H1 (cell line): Measurements from ENCODE around the gene STK32C. TPM values are rescaled to one million over a fixed set of nuclear protein-coding genes. Genes with fewer than 3 reads are reported as not detected.

ENCODE experiments used
- CTCF ChIA-PET: fragments of 300-600 bp; sonication (Branson Sonifier 250); formaldehyde crosslinking; loops from one replicate; lab custom pipeline; 2021; ENCODE audit not compliant: partially characterized antibody; lab: Charles Lee
- POLR2A ChIA-PET: fragments of 300-600 bp; sonication (Branson Sonifier 250); formaldehyde crosslinking; loops from one replicate; lab custom pipeline; 2021; ENCODE audit warnings: inconsistent platforms; ENCODE audit not compliant: partially characterized antibody; lab: Charles Lee
- DNase-seq, 2 experiments: peaks; one replicate each; pipeline versions ENCODE4 v3.0.0 to v3.0.0-alpha.2; 2010 to 2022; ENCODE audit warnings: low spot score in 2 of 2, low read depth in 1 of 2, mixed read lengths in 1 of 2
- FAIRE-seq: peaks from 2 replicates; lab custom pipeline; 2011; peaks lifted over from hg19 to GRCh38; lab: Jason Lieb, UNC
- H2AFZ ChIP-seq: 2 replicates; pipeline ENCODE4 v1.8.1; 2012; ENCODE audit warnings: low read length, inconsistent platforms
- H2AK5ac ChIP-seq: 2 replicates; pipeline ENCODE4 v1.6.1; 2013; ENCODE audit warnings: low read depth, low read length
- H2BK120ac ChIP-seq: replicated peaks from 2 replicates; pipeline ENCODE3; 2013; ENCODE audit warnings: low read depth, low read length, inconsistent platforms
- H2BK12ac ChIP-seq: 2 replicates; pipeline ENCODE4 v1.6.1; 2013; ENCODE audit warnings: low read depth, low read length
- H2BK15ac ChIP-seq: 2 replicates; pipeline ENCODE4 v1.6.1; 2013; ENCODE audit warnings: low read length
- H2BK20ac ChIP-seq: 2 replicates; pipeline ENCODE4 v1.6.1; 2013; ENCODE audit warnings: low read length
- H2BK5ac ChIP-seq: 2 replicates; pipeline ENCODE4 v1.6.1; 2013; ENCODE audit warnings: low read depth, low read length
- H3K14ac ChIP-seq: 2 replicates; pipeline ENCODE4 v1.6.1; 2013; ENCODE audit warnings: inconsistent platforms; ENCODE audit not compliant: insufficient read length
- H3K18ac ChIP-seq: 2 replicates; pipeline ENCODE4 v1.6.1; 2013; ENCODE audit warnings: low read length; ENCODE audit errors: extremely low read depth
- H3K23ac ChIP-seq: 2 replicates; pipeline ENCODE4 v1.6.1; 2013; ENCODE audit warnings: inconsistent platforms; ENCODE audit not compliant: insufficient read length
- H3K23me2 ChIP-seq: 2 replicates; pipeline ENCODE4 v1.6.1; 2013; ENCODE audit warnings: low read depth, low read length
- H3K27ac ChIP-seq: 2 replicates; pipeline ENCODE4 v1.6.1; 2011; ENCODE audit warnings: low read depth, low read length, inconsistent platforms
- H3K27me3 ChIP-seq, 4 experiments: replicated peaks in 1 of 4; 1 replicate in 1 of 4; 2 replicates in 3 of 4; pipeline versions ENCODE4 v1.6.1 to v1.8.1; 2011 to 2013; ENCODE audit warnings: low read length in 3 of 4, mild to moderate bottlenecking in 3 of 4, inconsistent platforms in 2 of 4, mixed read lengths in 2 of 4, moderate library complexity in 1 of 4; ENCODE audit not compliant: control insufficient read depth in 3 of 4, insufficient read depth in 3 of 4; ENCODE audit errors: extremely low read depth in 1 of 4
- H3K36me3 ChIP-seq, 4 experiments: 2 replicates each; pipeline versions ENCODE4 v1.6.1 to v1.8.1; 2011 to 2013; ENCODE audit warnings: mild to moderate bottlenecking in 4 of 4, low read length in 3 of 4, moderate library complexity in 2 of 4, control low read depth in 1 of 4, inconsistent platforms in 1 of 4; ENCODE audit not compliant: insufficient read depth in 4 of 4, control insufficient read depth in 2 of 4
- H3K4ac ChIP-seq: replicated peaks from 2 replicates; pipeline ENCODE3; 2013; ENCODE audit warnings: low read length, low read depth, mixed read lengths, inconsistent platforms; ENCODE audit not compliant: insufficient read length
- H3K4me1 ChIP-seq, 4 experiments: replicated peaks in 1 of 4; 1 replicate in 1 of 4; 2 replicates in 3 of 4; pipeline versions ENCODE4 v1.6.1 to v1.8.1; 2011 to 2013; ENCODE audit warnings: low read length in 3 of 4, inconsistent platforms in 2 of 4, mixed read lengths in 1 of 4; ENCODE audit not compliant: insufficient read depth in 4 of 4, control insufficient read depth in 3 of 4
- H3K4me2 ChIP-seq, 2 experiments: 2 replicates each; pipeline versions ENCODE4 v1.6.1 to v1.8.1; 2011 to 2013; ENCODE audit warnings: low read depth in 2 of 2, low read length in 2 of 2, control low read depth in 1 of 2, inconsistent platforms in 1 of 2, mild to moderate bottlenecking in 1 of 2; ENCODE audit not compliant: insufficient read depth in 1 of 2
- H3K4me3 ChIP-seq, 4 experiments: fragments of 200-600, 300-600 bp in 1 of 4; sonication (generic), shearing (Covaris generic), sonication (Bioruptor Twin) in 1 of 4; 2 replicates each; pipeline versions ENCODE4 v1.5.1 to v1.8.1; 2011 to 2016; ENCODE audit warnings: low read length in 4 of 4, low read depth in 3 of 4, control low read depth in 2 of 4, inconsistent platforms in 2 of 4, mild to moderate bottlenecking in 2 of 4, mixed read lengths in 1 of 4, moderate library complexity in 1 of 4; ENCODE audit not compliant: insufficient read depth in 2 of 4; ENCODE audit errors: extremely low read depth in 1 of 4
- H3K56ac ChIP-seq: replicated peaks from 2 replicates; pipeline ENCODE3; 2013; ENCODE audit warnings: low read depth, mild to moderate bottlenecking, mixed read lengths, low read length, inconsistent platforms; ENCODE audit not compliant: insufficient read length
- H3K79me1 ChIP-seq: 2 replicates; pipeline ENCODE4 v1.6.1; 2013; ENCODE audit warnings: low read depth, low read length, control low read depth
- H3K79me2 ChIP-seq, 2 experiments: 2 replicates each; pipeline versions ENCODE4 v1.6.1 to v1.8.1; 2012 to 2013; ENCODE audit warnings: low read length in 2 of 2, mild to moderate bottlenecking in 2 of 2, inconsistent platforms in 1 of 2; ENCODE audit not compliant: insufficient read depth in 2 of 2, control insufficient read depth in 1 of 2
- H3K9ac ChIP-seq, 4 experiments: replicated peaks in 1 of 4; 1 replicate in 1 of 4; 2 replicates in 3 of 4; pipeline versions ENCODE4 v1.6.1 to v1.8.1; 2011 to 2013; ENCODE audit warnings: low read depth in 3 of 4, low read length in 3 of 4, control low read depth in 2 of 4, mild to moderate bottlenecking in 2 of 4, moderate library complexity in 2 of 4, inconsistent platforms in 1 of 4; ENCODE audit errors: extremely low read depth in 1 of 4
- H3K9me3 ChIP-seq, 2 experiments: 2 replicates each; pipeline versions ENCODE4 v1.6.1 to v1.8.1; 2012 to 2013; ENCODE audit warnings: mild to moderate bottlenecking in 2 of 2, moderate library complexity in 2 of 2, control low read depth in 1 of 2, inconsistent platforms in 1 of 2, low read depth in 1 of 2, low read length in 1 of 2, mixed read lengths in 1 of 2; ENCODE audit not compliant: insufficient read depth in 2 of 2
- H4K20me1 ChIP-seq, 2 experiments: replicated peaks in 1 of 2; 2 replicates each; pipeline versions ENCODE3 to v1.8.1; 2011 to 2013; ENCODE audit warnings: inconsistent platforms in 2 of 2, low read length in 2 of 2, mild to moderate bottlenecking in 1 of 2; ENCODE audit not compliant: insufficient read depth in 2 of 2, control insufficient read depth in 1 of 2
- H4K5ac ChIP-seq: 2 replicates; pipeline ENCODE4 v1.6.1; 2013; ENCODE audit warnings: low read length, low read depth, mixed read lengths, inconsistent platforms; ENCODE audit not compliant: insufficient read length
- H4K8ac ChIP-seq: 2 replicates; pipeline ENCODE4 v1.8.0; 2013; ENCODE audit warnings: mild to moderate bottlenecking, moderate library complexity, low read length, inconsistent platforms; ENCODE audit not compliant: insufficient read depth; ENCODE audit errors: extremely low read depth
- H4K91ac ChIP-seq: replicated peaks from 2 replicates; pipeline ENCODE3; 2013; ENCODE audit warnings: low read length, mixed read lengths, inconsistent platforms; ENCODE audit not compliant: insufficient read length
- CTCF ChIP-seq, 3 experiments: IDR thresholded peaks; 1 replicate in 2 of 3; 2 replicates in 1 of 3; pipeline versions ENCODE4 v1.5.1 to v1.6.1; 2011; ENCODE audit warnings: low read length in 3 of 3, mild to moderate bottlenecking in 3 of 3, inconsistent platforms in 2 of 3, low read depth in 1 of 3, moderate library complexity in 1 of 3; ENCODE audit not compliant: insufficient read depth in 1 of 3; ENCODE audit errors: control extremely low read depth in 1 of 3
- TEAD4 ChIP-seq: IDR thresholded peaks from 2 replicates; pipeline ENCODE4 v1.6.1; 2012; ENCODE audit warnings: low read depth, low read length, inconsistent platforms, mixed read lengths
- WGBS, 2 experiments: shearing (Covaris generic) in 1 of 2; methylation state at CpG; one replicate each; pipeline versions ENCODE4 v1.1.6 to v1.1.7; 2013 to 2015; ENCODE audit warnings: low lambda C conversion rate in 2 of 2, mixed read lengths in 2 of 2, inconsistent platforms in 1 of 2, low coverage in 1 of 2, missing lambda C conversion rate in 1 of 2; ENCODE audit not compliant: insufficient replicate concordance in 2 of 2, insufficient coverage in 1 of 2, insufficient read length in 1 of 2; ENCODE audit errors: extremely low coverage in 1 of 2, missing lambda C conversion rate in 1 of 2; 5-methylcytosine and 5-hydroxymethylcytosine counted together
- polyA plus RNA-seq, 7 experiments: library from polyadenylated mRNA; depleted of rRNA in 3 of 7; stranded (reverse) in 5 of 7; unstranded in 2 of 7; fragments of >200 nt in 5 of 7; fragments of 200-250 nt in 2 of 7; gene quantifications; 1 replicate in 5 of 7; 2 replicates in 1 of 7; 4 replicates in 1 of 7; pipeline versions ENCODE4 v1.2.1 to v1.2.3, GENCODE V29; 2011 to 2013; ENCODE audit warnings: missing spikeins in 2 of 7, mixed read lengths in 2 of 7
- total RNA-seq: library from RNA; stranded (reverse); fragmentation: NEBNext Ultra II Directional; extraction: Animal tissue kit (Norgen Biotek cat#: 25700); gene quantifications from 2 replicates; pipeline ENCODE4 v1.2.1, GENCODE V29; 2021

STK32C gene
- total and polyA plus RNA-seq, 2 of the 8 experiments (the other 6 are each of a cell fraction or from before 2014, with no cell fraction given): 10.6 to 15.6 TPM

DNA sequence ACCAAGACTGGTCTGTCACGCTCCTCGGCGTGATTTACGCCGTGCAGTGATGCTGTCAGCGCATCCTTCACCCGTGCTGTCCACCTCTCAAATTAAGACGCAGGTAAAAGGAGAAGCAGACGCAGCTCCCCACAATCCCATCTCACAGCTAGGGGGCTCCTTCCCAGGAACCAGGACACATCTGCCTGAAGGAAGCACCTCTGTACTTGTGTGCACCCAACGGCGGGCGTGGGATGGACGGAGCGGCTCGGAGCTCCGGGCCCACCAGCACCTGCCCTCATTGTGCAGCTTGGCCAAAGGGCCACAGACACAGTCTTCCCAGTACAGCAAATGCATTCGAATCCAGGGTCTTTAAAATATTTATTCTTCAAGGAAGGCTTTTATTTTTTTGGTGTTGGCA is 55.3 kb downstream of the STK32C start:
- Histone ChIP-seq H2AK5ac (no peak overlapping the region), H4K8ac (no peak overlapping the region), H2BK12ac (no peak overlapping the region), H3K79me1 (no peaks in the 10 kb centered on the region), H3K36me3 (no peaks in the 10 kb centered on the region), H4K91ac (no peak overlapping the region), H3K4me1 (peaks cover 0 to 11% (median 6%) of the 10 kb centered on the region in 4 experiments; a peak in 4 of 7 replicates), H3K27me3 (no peaks in the 10 kb centered on the region; a peak in 1 of 7 replicates), H3K23me2 (peaks cover 2% of the 10 kb centered on the region; the same call in 1 of the 2 replicates), H3K9ac (no peak overlapping the region), H2BK20ac (no peak overlapping the region), H4K20me1 (peaks cover 0 to 1% of the 10 kb centered on the region in 2 experiments), H3K4me2 (0 out of 4 replicates have a peak overlapping the region, but pooled peaks of 1 of the 2 experiments have one; percentile 31), H2BK120ac (no peak overlapping the region), H3K4ac (no peak overlapping the region), H3K56ac (no peak overlapping the region), H3K14ac (no peak overlapping the region), H2BK5ac (no peak overlapping the region), H4K5ac (no peak overlapping the region), H3K27ac (no peak overlapping the region), H2BK15ac (0 out of 2 replicates have a peak overlapping the region, but pooled peaks have one; percentile 98), H3K18ac (no peak overlapping the region), H2AFZ (no peak overlapping the region), H3K79me2 (no peaks in the 10 kb centered on the region), H3K9me3 (no peaks in the 10 kb centered on the region), H3K4me3 (no peak overlapping the region), H3K23ac (no peak overlapping the region)
- no peak for FAIRE-seq
- ChIA-PET POLR2A (interaction anchor here (1.1 kb wide), 1 partner anchor 21 kb away, joined by 3 read pairs; no protein-coding TSS in a partner anchor), CTCF (interaction anchor here (0.8 to 1.6 kb wide), 7 partner anchors 11 to 101 kb away, joined by 3 to 6 read pairs (median 4); no protein-coding TSS in a partner anchor)
- WGBS, 2 experiments: 96% methylated on average over 11 of the region's 17 CpGs; no CpG with 5 or more reads in 1 of the 2 experiments
- DNase-seq: no peak
- TF ChIP-seq TEAD4 (no peak), CTCF (IDR thresholded peaks at IDR 0.05; ENCODE audit: control extremely low read depth in 1 of 3, insufficient read depth in 1 of 3, low read depth in 1 of 3, low read length in 3 of 3) (peak in 2 of 3 experiments; percentile 10 to 41; a peak in 2 of 4 replicates)
